DND-41 (cell line): ENCODE results near the gene SHISA2.

Source experiments
- ATAC-seq: fragments of 200-7000 bp; cut with Tn5 transposase; 3 replicates; pipeline ENCODE4 v1.9.1; 2021; ENCODE audit warnings: low read depth; ENCODE audit not compliant: insufficient read depth
- DNase-seq: peaks from one replicate; pipeline ENCODE4 v3.0.0-alpha.2; 2020
- H2AFZ ChIP-seq: 2 replicates; pipeline ENCODE4 v1.6.0; 2012; ENCODE audit warnings: low read depth, low read length
- H3K27ac ChIP-seq: 2 replicates; pipeline ENCODE4 v1.5.1; 2012; ENCODE audit warnings: low read length, inconsistent platforms
- H3K27me3 ChIP-seq: fragments of 200-600 bp; sonication (generic); 2 replicates; pipeline ENCODE4 v1.6.0; 2012; ENCODE audit warnings: low read length, mild to moderate bottlenecking, inconsistent platforms; ENCODE audit not compliant: insufficient read depth, poor library complexity
- H3K36me3 ChIP-seq: 2 replicates; pipeline ENCODE4 v1.5.1; 2012; ENCODE audit warnings: low read length, inconsistent platforms; ENCODE audit not compliant: insufficient read depth
- H3K4me1 ChIP-seq: 2 replicates; pipeline ENCODE4 v1.5.1; 2012; ENCODE audit warnings: mild to moderate bottlenecking, low read length; ENCODE audit not compliant: insufficient read depth
- H3K4me2 ChIP-seq: 2 replicates; pipeline ENCODE4 v1.6.0; 2012; ENCODE audit warnings: mild to moderate bottlenecking, moderate library complexity, low read length, inconsistent platforms; ENCODE audit not compliant: insufficient read depth
- H3K4me3 ChIP-seq, 2 experiments: fragments of 200-600 bp in 1 of 2; shearing (Covaris generic) in 1 of 2; 2 replicates each; pipeline ENCODE4 v1.5.1; 2012 to 2016; ENCODE audit warnings: inconsistent platforms in 2 of 2, low read length in 2 of 2, mild to moderate bottlenecking in 2 of 2, low read depth in 1 of 2, moderate library complexity in 1 of 2
- H3K79me2 ChIP-seq: 2 replicates; pipeline ENCODE4 v1.6.0; 2012; ENCODE audit warnings: low read length, inconsistent platforms; ENCODE audit not compliant: insufficient read depth
- H3K9ac ChIP-seq: 2 replicates; pipeline ENCODE4 v1.6.0; 2012; ENCODE audit warnings: low read depth, mild to moderate bottlenecking, inconsistent platforms, low read length, moderate library complexity
- H3K9me3 ChIP-seq: 2 replicates; pipeline ENCODE4 v1.5.1; 2012; ENCODE audit warnings: low read length, moderate library complexity, mild to moderate bottlenecking, inconsistent platforms; ENCODE audit not compliant: insufficient read depth, severe bottlenecking
- H4K20me1 ChIP-seq: 2 replicates; pipeline ENCODE4 v1.6.0; 2012; ENCODE audit warnings: low read length; ENCODE audit not compliant: insufficient read depth
- EZH2 ChIP-seq: IDR thresholded peaks from 3 replicates; pipeline ENCODE4 v1.6.1; 2012; ENCODE audit warnings: borderline replicate concordance, low read depth, mild to moderate bottlenecking, moderate library complexity, low read length, inconsistent platforms; ENCODE audit not compliant: severe bottlenecking
- TF ChIP-seq, protein P1 (sequence below): IDR thresholded peaks from 2 replicates; pipeline ENCODE4 v1.5.1; 2012; ENCODE audit warnings: borderline replicate concordance, low read length, moderate library complexity, mild to moderate bottlenecking; ENCODE audit not compliant: poor library complexity, severe bottlenecking; ENCODE audit errors: extremely low read depth

SHISA2 gene

GRCh38 chr13:26050568-26051230 lies 1.1 kb downstream of the SHISA2 start:
- ATAC-seq (no peak), DNase-seq (no peak)
- Histone ChIP-seq H4K20me1 (0 out of 2 replicates have a peak, but pooled peaks cover 11% of the 10 kb centered on the region), H3K27ac (peak overlapping the region; percentile 86), H3K79me2 (peaks cover 55% of the 10 kb centered on the region), H3K4me2 (peak overlapping the region; percentile 90), H3K4me1 (peaks cover 72% of the 10 kb centered on the region), H3K9me3 (no peaks in the 10 kb centered on the region), H3K27me3 (no peaks in the 10 kb centered on the region), H3K36me3 (peaks cover 19% of the 10 kb centered on the region), H2AFZ (peak overlapping the region; percentile 13; the same call in 1 of the 2 replicates), H3K9ac (peak overlapping the region; percentile 85), H3K4me3 (peak overlapping the region; percentile 39 to 67; a peak in 3 of 4 replicates)
- no peak for TF ChIP-seq EZH2
- TF ChIP-seq, protein P1, sequence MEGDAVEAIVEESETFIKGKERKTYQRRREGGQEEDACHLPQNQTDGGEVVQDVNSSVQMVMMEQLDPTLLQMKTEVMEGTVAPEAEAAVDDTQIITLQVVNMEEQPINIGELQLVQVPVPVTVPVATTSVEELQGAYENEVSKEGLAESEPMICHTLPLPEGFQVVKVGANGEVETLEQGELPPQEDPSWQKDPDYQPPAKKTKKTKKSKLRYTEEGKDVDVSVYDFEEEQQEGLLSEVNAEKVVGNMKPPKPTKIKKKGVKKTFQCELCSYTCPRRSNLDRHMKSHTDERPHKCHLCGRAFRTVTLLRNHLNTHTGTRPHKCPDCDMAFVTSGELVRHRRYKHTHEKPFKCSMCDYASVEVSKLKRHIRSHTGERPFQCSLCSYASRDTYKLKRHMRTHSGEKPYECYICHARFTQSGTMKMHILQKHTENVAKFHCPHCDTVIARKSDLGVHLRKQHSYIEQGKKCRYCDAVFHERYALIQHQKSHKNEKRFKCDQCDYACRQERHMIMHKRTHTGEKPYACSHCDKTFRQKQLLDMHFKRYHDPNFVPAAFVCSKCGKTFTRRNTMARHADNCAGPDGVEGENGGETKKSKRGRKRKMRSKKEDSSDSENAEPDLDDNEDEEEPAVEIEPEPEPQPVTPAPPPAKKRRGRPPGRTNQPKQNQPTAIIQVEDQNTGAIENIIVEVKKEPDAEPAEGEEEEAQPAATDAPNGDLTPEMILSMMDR, result no peak

GRCh38 chr13:26048741-26049140 lies 3.1 kb downstream of the SHISA2 start:
- ATAC-seq (no peak), DNase-seq (no peak)
- no peak overlapping the region for H3K27ac ChIP-seq
- H3K36me3 ChIP-seq, result peaks cover 31% of the 10 kb centered on the region
- no peak for TF ChIP-seq EZH2
- TF ChIP-seq, protein P1, result no peak
- peak overlapping the region in 1 of 2 experiments; percentile 67; a peak in 2 of 4 replicates for H3K4me3 ChIP-seq
- peaks cover 55% of the 10 kb centered on the region for H3K79me2 ChIP-seq
- H3K4me2 ChIP-seq, result peak overlapping the region; percentile 90
- no peaks in the 10 kb centered on the region for H3K9me3 ChIP-seq
- no peaks in the 10 kb centered on the region for H3K27me3 ChIP-seq
- 0 out of 2 replicates have a peak, but pooled peaks cover 11% of the 10 kb centered on the region for H4K20me1 ChIP-seq
- peaks cover 90% of the 10 kb centered on the region for H3K4me1 ChIP-seq
- no peak overlapping the region for H2AFZ ChIP-seq
- peak overlapping the region; percentile 85 for H3K9ac ChIP-seq

GRCh38 chr13:26047040-26047439 lies 4.8 kb downstream of the SHISA2 start:
- Histone ChIP-seq H2AFZ (no peak overlapping the region), H3K27me3 (no peaks in the 10 kb centered on the region), H3K4me1 (peaks cover 77% of the 10 kb centered on the region), H3K79me2 (peaks cover 55% of the 10 kb centered on the region), H3K9ac (no peak overlapping the region), H3K9me3 (no peaks in the 10 kb centered on the region), H3K4me3 (no peak overlapping the region), H3K4me2 (peak overlapping the region; percentile 90; the same call in 1 of the 2 replicates), H3K27ac (no peak overlapping the region), H4K20me1 (0 out of 2 replicates have a peak, but pooled peaks cover 11% of the 10 kb centered on the region), H3K36me3 (peaks cover 31% of the 10 kb centered on the region)
- ATAC-seq, result no peak
- no peak for DNase-seq
- no peak for TF ChIP-seq EZH2
- TF ChIP-seq, protein P1, result no peak
